B cell (primary cell): ENCODE data around the gene DTX4. TPM values are rescaled to one million over a fixed set of nuclear protein-coding genes. Genes with fewer than 3 reads are reported as not detected.

Experiments used
- ATAC-seq: fragments of 200-7000 bp; cut with Tn5 transposase; one replicate; pipeline ENCODE4 v1.10.0; 2021; ENCODE audit warnings: low read depth, mild to moderate bottlenecking, moderate number of reproducible peaks, moderate library complexity
- CTCF ChIA-PET: fragments of 350-600 bp; sonication (Branson Sonifier 250); formaldehyde crosslinking; loops from one replicate; lab custom pipeline; 2021; ENCODE audit warnings: antibody characterized with exemption, inconsistent platforms; lab: Charles Lee
- POLR2A ChIA-PET: fragments of 350-600 bp; sonication (Branson Sonifier 250); formaldehyde crosslinking; loops from one replicate; lab custom pipeline; 2021; ENCODE audit warnings: antibody characterized with exemption; lab: Charles Lee
- DNase-seq: peaks from one replicate; pipeline ENCODE4 v3.0.0; 2013
- H2AFZ ChIP-seq: 2 replicates; pipeline ENCODE4 v1.6.1; 2012; ENCODE audit warnings: mild to moderate bottlenecking, low read depth, low read length; ENCODE audit not compliant: insufficient read depth, poor library complexity, severe bottlenecking
- H3K27ac ChIP-seq, 2 donors: 1 replicate in 1 of 2; 2 replicates in 1 of 2; pipeline ENCODE4 v1.5.1; 2012 to 2013; ENCODE audit warnings: low read length in 2 of 2, mild to moderate bottlenecking in 2 of 2, moderate library complexity in 1 of 2
- H3K27me3 ChIP-seq, 4 experiments: fragments of 200-600 bp in 1 of 4; sonication (generic) in 1 of 4; replicated peaks in 1 of 4; 1 replicate in 2 of 4; 2 replicates in 2 of 4; pipeline versions ENCODE4 v1.6.1 to v1.7.0; 2013 to 2016; ENCODE audit warnings: low read length in 3 of 4, mild to moderate bottlenecking in 2 of 4, mixed read lengths in 1 of 4, moderate library complexity in 1 of 4; ENCODE audit not compliant: insufficient read depth in 4 of 4, control insufficient read depth in 3 of 4; ENCODE audit errors: control extremely low read depth in 1 of 4
- H3K36me3 ChIP-seq, 2 experiments: replicated peaks in 1 of 2; 1 replicate in 1 of 2; 2 replicates in 1 of 2; pipeline versions ENCODE4 v1.6.1 to v1.7.1; 2013; ENCODE audit warnings: low read length in 1 of 2; ENCODE audit not compliant: insufficient read depth in 2 of 2, control insufficient read depth in 1 of 2; ENCODE audit errors: control extremely low read depth in 1 of 2, extremely low read depth in 1 of 2
- H3K4me1 ChIP-seq, 2 donors: fragments of 200-600 bp in 1 of 2; sonication (generic) in 1 of 2; 1 replicate in 1 of 2; 2 replicates in 1 of 2; pipeline versions ENCODE4 v1.5.1 to v1.6.1; 2013 to 2017; ENCODE audit warnings: low read length in 2 of 2; ENCODE audit not compliant: control insufficient read depth in 2 of 2, insufficient read depth in 2 of 2
- H3K4me2 ChIP-seq: replicated peaks from 2 replicates; pipeline ENCODE3; 2012; ENCODE audit warnings: mild to moderate bottlenecking, low read depth, low read length; ENCODE audit not compliant: poor library complexity, severe bottlenecking
- H3K4me3 ChIP-seq, 5 experiments: fragments of 200-600 bp in 1 of 5; sonication (generic) in 1 of 5; 1 replicate in 3 of 5; 2 replicates in 2 of 5; pipeline versions ENCODE4 v1.5.1 to v1.7.0; 2011 to 2016; ENCODE audit warnings: low read length in 4 of 5, mild to moderate bottlenecking in 4 of 5, low read depth in 2 of 5, control low read depth in 1 of 5, moderate library complexity in 1 of 5; ENCODE audit not compliant: insufficient read depth in 1 of 5; ENCODE audit errors: control extremely low read depth in 1 of 5, extremely low read depth in 1 of 5
- H3K79me2 ChIP-seq: fragments of 200-600 bp; sonication (generic); one replicate; pipeline ENCODE4 v1.6.0; 2016; ENCODE audit warnings: low read length; ENCODE audit not compliant: control insufficient read depth, insufficient read depth
- H3K9ac ChIP-seq: fragments of 200-600 bp; sonication (generic); 2 replicates; pipeline ENCODE4 v1.6.1; 2017; ENCODE audit warnings: mild to moderate bottlenecking, low read length, moderate library complexity
- H3K9me3 ChIP-seq, 3 donors: one replicate each; pipeline versions ENCODE4 v1.6.1 to v1.7.1; 2013; ENCODE audit warnings: low read length in 2 of 3; ENCODE audit not compliant: control insufficient read depth in 2 of 3, insufficient read depth in 1 of 3; ENCODE audit errors: control extremely low read depth in 1 of 3
- H4K20me1 ChIP-seq: 2 replicates; pipeline ENCODE4 v1.6.0; 2012; ENCODE audit warnings: mild to moderate bottlenecking, low read length; ENCODE audit not compliant: insufficient read depth, control insufficient read depth, poor library complexity, severe bottlenecking
- H3K27ac Mint-ChIP-seq: one replicate; pipeline ENCODE4 v1.8.0; 2021; ENCODE audit warnings: mixed read lengths
- H3K27me3 Mint-ChIP-seq: one replicate; pipeline ENCODE4 v1.8.0; 2021; ENCODE audit warnings: mixed read lengths
- H3K4me1 Mint-ChIP-seq: one replicate; pipeline ENCODE4 v1.8.0; 2021; ENCODE audit warnings: mixed read lengths
- H3K4me3 Mint-ChIP-seq: one replicate; pipeline ENCODE4 v1.8.0; 2021; ENCODE audit warnings: mixed read lengths
- H3K9me3 Mint-ChIP-seq: one replicate; pipeline ENCODE4 v1.8.0; 2022; ENCODE audit warnings: mixed read lengths; ENCODE audit not compliant: insufficient read depth
- EZH2 ChIP-seq: IDR thresholded peaks from 2 replicates; pipeline ENCODE4 v1.6.1; 2012; ENCODE audit warnings: borderline replicate concordance, low read depth, mild to moderate bottlenecking, moderate library complexity, low read length; ENCODE audit not compliant: insufficient read depth, poor library complexity, severe bottlenecking
- WGBS: methylation state at CpG from one replicate; pipeline ENCODE4 v1.1.5; 2013; ENCODE audit warnings: missing lambda C conversion rate; ENCODE audit not compliant: insufficient coverage; 5-methylcytosine and 5-hydroxymethylcytosine counted together
- intact Hi-C: fragments of 100-400 bp; cut with micrococcal nuclease; formaldehyde crosslinking; loops from one replicate; pipeline ENCODE4 v1.10.0; 2022
- polyA plus RNA-seq: library from polyadenylated mRNA; depleted of rRNA; stranded (reverse); fragments of >200 nt; gene quantifications from 2 replicates; pipeline ENCODE4 v1.2.3, GENCODE V29; 2012
- total RNA-seq, 2 donors: library from RNA; stranded (reverse); fragments of 120-200 nt in 1 of 2; gene quantifications; 1 replicate in 1 of 2; 2 replicates in 1 of 2; pipeline versions ENCODE4 v1.2.3 to v1.2.4, GENCODE V29; 2013 to 2022
- TF ChIP-seq, protein P1 (sequence below): fragments of 200-600 bp; IDR thresholded peaks from one replicate; pipeline ENCODE4 v1.8.0; 2022; ENCODE audit warnings: antibody characterized with exemption, mild to moderate bottlenecking

The DTX4 gene
- total and polyA plus RNA-seq, 2 donors (not counting 1 experiment from before 2014, with no cell fraction given) = 11.7 to 43.3 TPM

DNA sequence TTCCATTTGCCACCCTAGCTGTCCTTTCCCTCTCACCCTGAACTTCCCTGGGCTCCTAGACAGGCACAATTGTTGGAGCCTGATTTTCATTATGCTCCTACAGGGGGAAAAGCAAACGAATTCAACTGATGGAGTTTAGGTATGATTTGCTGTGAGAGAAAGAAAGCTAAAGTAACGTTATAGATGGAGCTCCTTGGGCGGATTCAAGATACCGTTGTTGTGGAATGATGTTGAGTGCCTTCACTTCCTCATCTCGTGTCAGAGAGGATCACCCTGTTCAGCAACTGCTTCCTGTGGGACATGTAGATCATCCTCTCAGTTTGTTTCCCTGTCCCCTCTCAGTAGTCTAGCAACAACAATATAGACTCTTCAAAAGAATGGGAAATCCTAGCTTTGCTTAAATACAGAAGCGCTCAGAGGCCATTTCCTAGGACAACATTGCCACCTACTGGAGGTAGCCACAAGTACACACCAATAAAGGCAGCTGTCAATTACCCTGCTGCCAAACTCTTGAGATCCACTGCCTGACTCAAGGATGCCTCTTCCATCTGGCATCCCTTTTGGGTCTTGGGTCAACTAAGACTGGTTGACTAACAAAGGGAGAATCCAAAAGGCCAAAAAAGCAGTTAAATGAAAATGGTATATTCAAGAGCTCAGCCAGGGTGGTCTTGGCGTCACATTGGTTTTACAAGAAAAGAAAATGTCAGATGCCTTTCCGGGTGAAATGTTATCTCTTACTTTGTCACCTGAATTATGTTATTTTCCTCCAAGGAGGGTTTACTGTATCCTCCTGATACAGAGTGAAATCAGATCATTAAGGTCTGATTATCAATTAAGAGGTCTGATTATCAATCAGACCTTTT lies 13.5 kb upstream of the DTX4 start:
- H2AFZ ChIP-seq = peak overlapping the region; percentile 37
- CTCF ChIA-PET = interaction anchor here (0.6 to 4.1 kb wide), 86 partner anchors 9 to 1701 kb away, joined by 3 to 99 read pairs (median 4); partner anchors contain the start of genes DTX4, FAM111A, LPXN and MPEG1
- peaks cover 6% of the 10 kb centered on the region for H3K79me2 ChIP-seq
- Mint-ChIP-seq H3K4me1 (peaks cover 19% of the 10 kb centered on the region), H3K27ac (peak overlapping the region; percentile 73), H3K27me3 (no peaks in the 10 kb centered on the region), H3K9me3 (no peaks in the 10 kb centered on the region), H3K4me3 (peak overlapping the region; percentile 75)
- 0% methylated on average over 1 of the region's 8 CpGs for WGBS
- no peaks in the 10 kb centered on the region for H3K36me3 ChIP-seq
- ATAC-seq (peak; percentile 97), DNase-seq (peak; percentile 86)
- intact Hi-C loops = loop anchor here (1.0 to 10.0 kb wide), 7 partner anchors 11 to 1364 kb away; partner anchors contain the start of gene FAM111A
- H3K4me1 ChIP-seq = peaks cover 11 to 14% of the 10 kb centered on the region in 2 donors
- POLR2A ChIA-PET = interaction anchor here (0.7 to 2.7 kb wide), 3 partner anchors 14 to 22 kb away, joined by 3 to 13 read pairs (median 11); partner anchors contain the start of gene FAM111A
- TF ChIP-seq EZH2 = no peak
- TF ChIP-seq, protein P1, sequence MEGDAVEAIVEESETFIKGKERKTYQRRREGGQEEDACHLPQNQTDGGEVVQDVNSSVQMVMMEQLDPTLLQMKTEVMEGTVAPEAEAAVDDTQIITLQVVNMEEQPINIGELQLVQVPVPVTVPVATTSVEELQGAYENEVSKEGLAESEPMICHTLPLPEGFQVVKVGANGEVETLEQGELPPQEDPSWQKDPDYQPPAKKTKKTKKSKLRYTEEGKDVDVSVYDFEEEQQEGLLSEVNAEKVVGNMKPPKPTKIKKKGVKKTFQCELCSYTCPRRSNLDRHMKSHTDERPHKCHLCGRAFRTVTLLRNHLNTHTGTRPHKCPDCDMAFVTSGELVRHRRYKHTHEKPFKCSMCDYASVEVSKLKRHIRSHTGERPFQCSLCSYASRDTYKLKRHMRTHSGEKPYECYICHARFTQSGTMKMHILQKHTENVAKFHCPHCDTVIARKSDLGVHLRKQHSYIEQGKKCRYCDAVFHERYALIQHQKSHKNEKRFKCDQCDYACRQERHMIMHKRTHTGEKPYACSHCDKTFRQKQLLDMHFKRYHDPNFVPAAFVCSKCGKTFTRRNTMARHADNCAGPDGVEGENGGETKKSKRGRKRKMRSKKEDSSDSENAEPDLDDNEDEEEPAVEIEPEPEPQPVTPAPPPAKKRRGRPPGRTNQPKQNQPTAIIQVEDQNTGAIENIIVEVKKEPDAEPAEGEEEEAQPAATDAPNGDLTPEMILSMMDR = peak; percentile 94
- no peaks in the 10 kb centered on the region for H4K20me1 ChIP-seq
- no peak overlapping the region for H3K4me3 ChIP-seq
- no peaks in the 10 kb centered on the region for H3K27me3 ChIP-seq
- H3K9ac ChIP-seq = no peak overlapping the region
- H3K4me2 ChIP-seq = peak overlapping the region; percentile 23
- no peaks in the 10 kb centered on the region for H3K9me3 ChIP-seq
- H3K27ac ChIP-seq = no peak overlapping the region

DNA sequence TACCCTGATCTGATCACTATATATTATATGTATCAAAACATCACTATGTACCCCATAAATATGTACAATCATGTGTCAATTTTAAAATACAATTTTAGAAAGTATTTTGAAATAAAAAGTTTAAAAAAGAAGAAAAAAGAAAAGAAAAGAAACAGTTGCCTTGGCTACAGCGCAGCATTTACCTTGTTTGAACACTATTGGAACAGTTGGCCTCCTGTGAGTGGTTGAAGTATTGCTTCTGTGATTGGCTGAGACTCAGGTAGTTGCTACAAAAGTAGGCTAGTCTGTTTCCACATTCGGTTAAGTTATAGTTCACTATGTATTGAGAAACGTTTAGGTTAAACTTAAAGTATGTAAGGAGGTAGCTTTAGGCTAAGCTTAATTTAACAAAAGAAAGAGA lies 7.9 kb upstream of the DTX4 start:
- no peaks in the 10 kb centered on the region for H3K27me3 Mint-ChIP-seq
- no peak overlapping the region for H3K4me3 Mint-ChIP-seq
- H2AFZ ChIP-seq = no peak overlapping the region
- no peaks in the 10 kb centered on the region for H3K4me1 ChIP-seq
- no peaks in the 10 kb centered on the region for H3K9me3 Mint-ChIP-seq
- no peak overlapping the region for H3K9ac ChIP-seq
- no peaks in the 10 kb centered on the region for H3K4me1 Mint-ChIP-seq
- CTCF ChIA-PET = interaction anchor here (0.6 to 1.3 kb wide), 5 partner anchors 22 to 987 kb away, joined by 3 to 4 read pairs (median 3); no protein-coding TSS in a partner anchor
- no peaks in the 10 kb centered on the region for H3K36me3 ChIP-seq
- H3K9me3 ChIP-seq = no peaks in the 10 kb centered on the region
- intact Hi-C loops = no loop called here
- H3K27ac Mint-ChIP-seq = no peak overlapping the region
- H4K20me1 ChIP-seq = no peaks in the 10 kb centered on the region
- POLR2A ChIA-PET = interaction anchor here (0.7 kb wide), 1 partner anchor 87 kb away, joined by 3 read pairs; no protein-coding TSS in a partner anchor
- no peaks in the 10 kb centered on the region for H3K27me3 ChIP-seq
- TF ChIP-seq EZH2 = no peak
- TF ChIP-seq, protein P1 = no peak
- H3K27ac ChIP-seq = no peak overlapping the region
- no peak overlapping the region for H3K4me3 ChIP-seq
- H3K4me2 ChIP-seq = no peak overlapping the region
- DNase-seq (no peak), ATAC-seq (no peak)
- 100% methylated on average over 1 of the region's 3 CpGs for WGBS
- H3K79me2 ChIP-seq = peaks cover 3% of the 10 kb centered on the region
